ENCODE measurements around the gene KCNH1. TPM values are rescaled to one million over a fixed set of nuclear protein-coding genes. Genes with fewer than 3 reads are reported as not detected.

Gene KCNH1
- total and polyA plus RNA-seq, 10 of the 15 experiments (the other 5 are each of a cell fraction or from before 2014, with no cell fraction given): 0.02 to 0.04 (median 0.04) TPM; not detected in 7

DNA sequence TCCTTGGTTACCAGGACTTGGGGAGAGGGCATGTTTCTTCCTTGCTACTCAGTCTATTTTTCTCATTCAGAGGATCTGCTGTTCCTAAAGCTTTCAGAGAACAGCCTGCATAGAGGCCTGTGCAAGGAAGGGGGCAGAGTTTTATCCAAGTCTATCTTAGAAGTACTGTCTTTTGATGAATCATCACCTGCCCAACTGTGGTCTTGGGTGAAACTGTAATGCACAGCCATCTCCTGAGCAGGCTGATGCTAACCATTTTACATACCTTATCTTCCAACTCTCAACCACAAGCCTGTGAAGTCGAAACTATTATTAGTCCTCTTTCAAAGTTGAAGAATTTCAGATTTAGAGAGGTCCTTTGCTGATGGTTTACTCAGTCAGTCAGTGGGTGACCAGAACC, 437.2 kb downstream of the KCNH1 start (continued):
- TF ChIP-seq IRF4 (IDR thresholded peaks at IDR 0.05; ENCODE audit: low read depth, low read length) (no peak), ASH2L (IDR thresholded peaks at IDR 0.05; ENCODE audit: borderline replicate concordance, low read depth) (no peak), EED (IDR thresholded peaks at IDR 0.05; ENCODE audit: low read depth) (no peak), SPI1 (IDR thresholded peaks at IDR 0.05; ENCODE audit: borderline replicate concordance, insufficient read depth, low read depth, low read length) (no peak), KDM1A (IDR thresholded peaks at IDR 0.05; ENCODE audit: borderline replicate concordance) (no peak), STAT1 (conservative IDR thresholded peaks at IDR 0.05) (no peak), CHD2 (IDR thresholded peaks at IDR 0.05; ENCODE audit: borderline replicate concordance, low read depth, low read length) (no peak), ATF7 (IDR thresholded peaks at IDR 0.05; ENCODE audit: low read depth) (0 out of 2 replicates have a peak, but pooled peaks have one; percentile 15), SMC3 (IDR thresholded peaks at IDR 0.05; ENCODE audit: borderline replicate concordance, low read length) (no peak)
- TF ChIP-seq, protein P1, sequence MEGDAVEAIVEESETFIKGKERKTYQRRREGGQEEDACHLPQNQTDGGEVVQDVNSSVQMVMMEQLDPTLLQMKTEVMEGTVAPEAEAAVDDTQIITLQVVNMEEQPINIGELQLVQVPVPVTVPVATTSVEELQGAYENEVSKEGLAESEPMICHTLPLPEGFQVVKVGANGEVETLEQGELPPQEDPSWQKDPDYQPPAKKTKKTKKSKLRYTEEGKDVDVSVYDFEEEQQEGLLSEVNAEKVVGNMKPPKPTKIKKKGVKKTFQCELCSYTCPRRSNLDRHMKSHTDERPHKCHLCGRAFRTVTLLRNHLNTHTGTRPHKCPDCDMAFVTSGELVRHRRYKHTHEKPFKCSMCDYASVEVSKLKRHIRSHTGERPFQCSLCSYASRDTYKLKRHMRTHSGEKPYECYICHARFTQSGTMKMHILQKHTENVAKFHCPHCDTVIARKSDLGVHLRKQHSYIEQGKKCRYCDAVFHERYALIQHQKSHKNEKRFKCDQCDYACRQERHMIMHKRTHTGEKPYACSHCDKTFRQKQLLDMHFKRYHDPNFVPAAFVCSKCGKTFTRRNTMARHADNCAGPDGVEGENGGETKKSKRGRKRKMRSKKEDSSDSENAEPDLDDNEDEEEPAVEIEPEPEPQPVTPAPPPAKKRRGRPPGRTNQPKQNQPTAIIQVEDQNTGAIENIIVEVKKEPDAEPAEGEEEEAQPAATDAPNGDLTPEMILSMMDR (IDR thresholded peaks at IDR 0.05 in 2 of 3, conservative IDR thresholded peaks at IDR 0.05 in 1 of 3; ENCODE audit: control insufficient read depth in 2 of 3, extremely low read depth in 1 of 3, insufficient read depth in 1 of 3, low read depth in 3 of 3, low read length in 3 of 3): peak in 2 of 3 experiments; percentile 4 to 13; a peak in 1 of 6 replicates

DNA sequence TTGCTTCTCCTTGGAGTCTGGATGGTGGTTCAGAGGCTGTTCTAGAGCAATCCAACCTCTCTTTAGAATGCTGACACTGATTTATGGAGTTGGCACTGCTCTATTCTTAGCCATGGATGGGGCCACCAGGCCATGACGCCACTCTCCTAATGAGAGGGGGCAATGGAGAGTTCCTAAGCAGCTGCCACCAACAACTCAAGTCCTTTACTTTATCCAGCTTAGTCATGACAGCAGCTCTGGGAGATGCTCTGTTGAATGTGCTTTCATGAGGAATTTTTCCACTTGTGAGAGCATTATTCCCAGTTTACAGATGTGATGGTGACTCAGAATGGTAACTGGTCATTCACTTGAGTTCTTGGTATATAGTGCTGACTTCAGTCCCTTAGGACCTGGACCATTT, 438.9 kb downstream of the KCNH1 start:
- H3K9me3 ChIP-seq (replicated peaks; ENCODE audit: control insufficient read depth, insufficient read depth, low read length): no peaks in the 10 kb centered on the region
- peaks cover 20% of the 10 kb centered on the region for H3K4me1 ChIP-seq (ENCODE audit: control insufficient read depth, insufficient read depth, low read length)
- ATAC-seq (no peak), DNase-seq (ENCODE audit: low read depth, low spot score) (no peak), FAIRE-seq (no peak)
- no peak overlapping the region for H3K27ac ChIP-seq (ENCODE audit: control insufficient read depth, insufficient read depth)
- ChIA-PET POLR2A (no interaction called here), RAD21 (ENCODE audit: unreplicated experiment) (interaction anchor here (2.7 kb wide), 1 partner anchor 10 kb away, joined by 12 read pairs; no protein-coding TSS in a partner anchor), SMC1A (ENCODE audit: uncharacterized antibody, unreplicated experiment) (interaction anchor here (0.9 to 3.2 kb wide), 2 partner anchors 10 kb away, joined by 3 to 16 read pairs; no protein-coding TSS in a partner anchor), CTCF (interaction anchor here (0.9 to 3.0 kb wide), 3 partner anchors 10 to 31 kb away, joined by 3 to 13 read pairs (median 6); no protein-coding TSS in a partner anchor)
- in situ Hi-C loops (cut with MboI) (no loop called here), intact Hi-C loops (cut with micrococcal nuclease; ENCODE audit: unreplicated experiment) (no loop called here)
- no peak overlapping the region for H3K9ac ChIP-seq (ENCODE audit: control insufficient read depth, insufficient read depth, low read length)
- H3K4me2 ChIP-seq (ENCODE audit: control insufficient read depth, insufficient read depth): no peak overlapping the region
- H3K27me3 ChIP-seq (replicated peaks in 1 of 2; ENCODE audit: control insufficient read depth in 2 of 2, insufficient read depth in 2 of 2, low read length in 1 of 2): no peaks in the 10 kb centered on the region
- no peak overlapping the region for H3K4me3 ChIP-seq
- 0% methylated on average over 1 of the region's 1 CpG for WGBS (ENCODE audit: insufficient coverage, insufficient replicate concordance, low lambda C conversion rate, missing lambda C conversion rate)
- H4K20me1 ChIP-seq (ENCODE audit: control insufficient read depth, insufficient read depth): no peaks in the 10 kb centered on the region
- H2AFZ ChIP-seq (ENCODE audit: control insufficient read depth, low read depth, low read length): no peak overlapping the region
- H3K79me2 ChIP-seq (ENCODE audit: control insufficient read depth, insufficient read depth, low read length): no peaks in the 10 kb centered on the region
- no peaks in the 10 kb centered on the region for H3K36me3 ChIP-seq (ENCODE audit: control insufficient read depth in 2 of 2, insufficient read depth in 2 of 2, low read length in 1 of 2)
- BruUV-seq (replicated peaks): no TSS peak
- no peak for TF ChIP-seq BACH1 (IDR thresholded peaks at IDR 0.05; ENCODE audit: borderline replicate concordance)
- no peak for TF ChIP-seq ZNF384 (IDR thresholded peaks at IDR 0.05; ENCODE audit: borderline replicate concordance, low read depth, low read length)
- TF ChIP-seq CREM (IDR thresholded peaks at IDR 0.05; ENCODE audit: low read depth): no peak
- TF ChIP-seq, protein P2, sequence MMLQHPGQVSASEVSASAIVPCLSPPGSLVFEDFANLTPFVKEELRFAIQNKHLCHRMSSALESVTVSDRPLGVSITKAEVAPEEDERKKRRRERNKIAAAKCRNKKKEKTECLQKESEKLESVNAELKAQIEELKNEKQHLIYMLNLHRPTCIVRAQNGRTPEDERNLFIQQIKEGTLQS (IDR thresholded peaks at IDR 0.05; ENCODE audit: borderline replicate concordance, extremely low read depth, low read depth, low read length): no peak
- TF ChIP-seq TCF7 (IDR thresholded peaks at IDR 0.05; ENCODE audit: borderline replicate concordance): no peak
- no peak for TF ChIP-seq POLR2A (IDR thresholded peaks at IDR 0.05; ENCODE audit: low read depth, low read length)
- no peak for TF ChIP-seq SMARCA5 (IDR thresholded peaks at IDR 0.05)
- TF ChIP-seq, protein P3, sequence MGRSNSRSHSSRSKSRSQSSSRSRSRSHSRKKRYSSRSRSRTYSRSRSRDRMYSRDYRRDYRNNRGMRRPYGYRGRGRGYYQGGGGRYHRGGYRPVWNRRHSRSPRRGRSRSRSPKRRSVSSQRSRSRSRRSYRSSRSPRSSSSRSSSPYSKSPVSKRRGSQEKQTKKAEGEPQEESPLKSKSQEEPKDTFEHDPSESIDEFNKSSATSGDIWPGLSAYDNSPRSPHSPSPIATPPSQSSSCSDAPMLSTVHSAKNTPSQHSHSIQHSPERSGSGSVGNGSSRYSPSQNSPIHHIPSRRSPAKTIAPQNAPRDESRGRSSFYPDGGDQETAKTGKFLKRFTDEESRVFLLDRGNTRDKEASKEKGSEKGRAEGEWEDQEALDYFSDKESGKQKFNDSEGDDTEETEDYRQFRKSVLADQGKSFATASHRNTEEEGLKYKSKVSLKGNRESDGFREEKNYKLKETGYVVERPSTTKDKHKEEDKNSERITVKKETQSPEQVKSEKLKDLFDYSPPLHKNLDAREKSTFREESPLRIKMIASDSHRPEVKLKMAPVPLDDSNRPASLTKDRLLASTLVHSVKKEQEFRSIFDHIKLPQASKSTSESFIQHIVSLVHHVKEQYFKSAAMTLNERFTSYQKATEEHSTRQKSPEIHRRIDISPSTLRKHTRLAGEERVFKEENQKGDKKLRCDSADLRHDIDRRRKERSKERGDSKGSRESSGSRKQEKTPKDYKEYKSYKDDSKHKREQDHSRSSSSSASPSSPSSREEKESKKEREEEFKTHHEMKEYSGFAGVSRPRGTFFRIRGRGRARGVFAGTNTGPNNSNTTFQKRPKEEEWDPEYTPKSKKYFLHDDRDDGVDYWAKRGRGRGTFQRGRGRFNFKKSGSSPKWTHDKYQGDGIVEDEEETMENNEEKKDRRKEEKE (IDR thresholded peaks at IDR 0.05): no peak
- TF ChIP-seq NFYB (IDR thresholded peaks at IDR 0.05; ENCODE audit: insufficient read depth, low read depth, low read length): no peak

Data from GM12878 (cell line).